Mesendoderm (in vitro differentiated cells): ENCODE measurements around the gene NMNAT3. TPM values are rescaled to one million over a fixed set of nuclear protein-coding genes. Genes with fewer than 3 reads are reported as not detected.

Experiments used
- DNase-seq: peaks from one replicate; pipeline ENCODE4 v3.0.0; 2013
- H2AK5ac ChIP-seq: 2 replicates; pipeline ENCODE4 v1.6.1; 2013; ENCODE audit warnings: low read length, inconsistent platforms
- H2BK120ac ChIP-seq: 2 replicates; pipeline ENCODE4 v1.6.1; 2013; ENCODE audit warnings: low read depth, mild to moderate bottlenecking, low read length, moderate library complexity, mixed read lengths
- H2BK15ac ChIP-seq: replicated peaks from 2 replicates; pipeline ENCODE4 v1.6.1; 2013; ENCODE audit warnings: low read depth, mild to moderate bottlenecking, moderate library complexity
- H2BK5ac ChIP-seq: 2 replicates; pipeline ENCODE4 v1.6.1; 2013; ENCODE audit warnings: low read length, inconsistent platforms
- H3K18ac ChIP-seq: 2 replicates; pipeline ENCODE4 v1.6.1; 2013; ENCODE audit warnings: mild to moderate bottlenecking, low read length, mixed read lengths
- H3K23ac ChIP-seq: one replicate; pipeline ENCODE4 v1.6.1; 2013; ENCODE audit warnings: low read length
- H3K27ac ChIP-seq: 2 replicates; pipeline ENCODE4 v1.5.1; 2013; ENCODE audit warnings: low read depth, mild to moderate bottlenecking, inconsistent platforms, low read length, moderate library complexity
- H3K27me3 ChIP-seq: 2 replicates; pipeline ENCODE4 v1.6.1; 2013; ENCODE audit warnings: low read length, control low read depth, mild to moderate bottlenecking, inconsistent platforms; ENCODE audit not compliant: insufficient read depth, poor library complexity
- H3K36me3 ChIP-seq: 2 replicates; pipeline ENCODE4 v1.6.1; 2013; ENCODE audit warnings: low read length, inconsistent platforms; ENCODE audit not compliant: control insufficient read depth, insufficient read depth
- H3K4ac ChIP-seq: one replicate; pipeline ENCODE4 v1.6.1; 2013; ENCODE audit warnings: low read depth, mild to moderate bottlenecking, low read length, moderate library complexity
- H3K4me1 ChIP-seq: 2 replicates; pipeline ENCODE4 v1.6.1; 2013; ENCODE audit warnings: low read depth, low read length, inconsistent platforms; ENCODE audit not compliant: control insufficient read depth
- H3K4me2 ChIP-seq: 2 replicates; pipeline ENCODE4 v1.6.1; 2013; ENCODE audit warnings: low read length
- H3K4me3 ChIP-seq: 2 replicates; pipeline ENCODE4 v1.5.1; 2013; ENCODE audit warnings: mild to moderate bottlenecking, low read length
- H3K56ac ChIP-seq: one replicate; pipeline ENCODE4 v1.6.1; 2013; ENCODE audit warnings: low read length
- H3K79me1 ChIP-seq: 2 replicates; pipeline ENCODE4 v1.6.1; 2013; ENCODE audit warnings: low read length, inconsistent platforms
- H3K79me2 ChIP-seq: 2 replicates; pipeline ENCODE4 v1.6.1; 2013; ENCODE audit warnings: mild to moderate bottlenecking, low read length; ENCODE audit not compliant: control insufficient read depth, insufficient read depth
- H3K9ac ChIP-seq: 2 replicates; pipeline ENCODE4 v1.6.1; 2013; ENCODE audit warnings: low read length, inconsistent platforms
- H4K5ac ChIP-seq: one replicate; pipeline ENCODE4 v1.6.1; 2013; ENCODE audit warnings: low read length
- H4K8ac ChIP-seq: one replicate; pipeline ENCODE4 v1.6.1; 2013; ENCODE audit warnings: low read depth, mild to moderate bottlenecking, control low read depth, low read length, moderate library complexity
- whole genome bisulfite sequencing: extraction: QIAGEN DNeasy Blood & Tissue Kit; methylation state at CpG from one replicate; pipeline ENCODE4 v1.1.7; 2013; ENCODE audit warnings: low lambda C conversion rate, missing lambda C conversion rate; ENCODE audit not compliant: insufficient coverage; ENCODE audit errors: extremely low coverage; 5-methylcytosine and 5-hydroxymethylcytosine counted together
- small RNA-seq: library from polyadenylated mRNA; stranded (forward); fragments of <200 nt; extraction: miRNeasy Mini kit (QIAGEN cat#:217004); gene quantifications from one replicate; pipeline ENCODE3, GENCODE V24; 2013; ENCODE audit not compliant: insufficient read depth

Gene NMNAT3

GRCh38 chr3:139517321-139518065 lies 160.3 kb downstream of the NMNAT3 start:
- no peaks in the 10 kb centered on the region for H3K4me1 ChIP-seq
- no peaks in the 10 kb centered on the region for H3K27me3 ChIP-seq
- no peak overlapping the region for H3K9ac ChIP-seq
- no peak overlapping the region for H3K4me3 ChIP-seq
- H3K4ac ChIP-seq = no peak overlapping the region
- H2BK120ac ChIP-seq = no peak overlapping the region
- H2BK5ac ChIP-seq = no peak overlapping the region
- no peak overlapping the region for H4K8ac ChIP-seq
- H3K79me1 ChIP-seq = no peaks in the 10 kb centered on the region
- H3K36me3 ChIP-seq = no peaks in the 10 kb centered on the region
- H4K5ac ChIP-seq = no peak overlapping the region
- H2AK5ac ChIP-seq = no peak overlapping the region
- H3K56ac ChIP-seq = no peak overlapping the region
- no CpG with 5 or more reads among the region's 5 CpGs for WGBS
- no peaks in the 10 kb centered on the region for H3K79me2 ChIP-seq
- no peak overlapping the region for H2BK15ac ChIP-seq
- no peak overlapping the region for H3K23ac ChIP-seq
- no peak overlapping the region for H3K4me2 ChIP-seq
- H3K27ac ChIP-seq = no peak overlapping the region
- DNase-seq = no peak
- H3K18ac ChIP-seq = no peak overlapping the region

- H3K36me3 ChIP-seq = no peaks in the 10 kb centered on the region
These were observed 163.0 kb downstream of the NMNAT3 start for GRCh38 chr3:139514741-139515140.

More at GRCh38 chr3:139514741-139515140, 163.0 kb downstream of the NMNAT3 start:
- Histone ChIP-seq H3K27ac (no peak overlapping the region), H4K5ac (no peak overlapping the region), H3K79me1 (no peaks in the 10 kb centered on the region), H3K4ac (no peak overlapping the region), H3K9ac (no peak overlapping the region), H3K4me3 (no peak overlapping the region), H2BK120ac (no peak overlapping the region), H4K8ac (no peak overlapping the region), H3K23ac (no peak overlapping the region), H2BK15ac (no peak overlapping the region), H3K18ac (no peak overlapping the region), H3K4me1 (no peaks in the 10 kb centered on the region), H3K79me2 (no peaks in the 10 kb centered on the region), H3K4me2 (no peak overlapping the region), H3K27me3 (no peaks in the 10 kb centered on the region), H2BK5ac (no peak overlapping the region), H2AK5ac (no peak overlapping the region), H3K56ac (no peak overlapping the region)
- no CpG with 5 or more reads among the region's 4 CpGs for whole genome bisulfite sequencing
- DNase-seq = no peak

Small RNA genes within 50 kb of the gene (small RNA-seq; reads per million reads assigned to genes)
- gene RN7SL724P = not detected
